NB4 (cell line): Measurements from ENCODE around the gene PHF14.
"Not testable (repeated sequence)": the region's sequence is repeated elsewhere in the genome, so short reads cannot be mapped to it uniquely, and the experiment has no call there.

ENCODE experiments used
- CTCF ChIP-seq: IDR thresholded peaks from one replicate; pipeline ENCODE4 v1.5.1; 2012; ENCODE audit warnings: low read depth, low read length
- POLR2A ChIP-seq: IDR thresholded peaks from 2 replicates; pipeline ENCODE4 v1.6.1; 2011; ENCODE audit warnings: mild to moderate bottlenecking; ENCODE audit not compliant: insufficient read length; ENCODE audit errors: extremely low read depth

GRCh38 chr7:10950974-10951578, 22.6 kb upstream of the PHF14 start:
- TF ChIP-seq CTCF, POLR2A: not testable (repeated sequence)
